Measurements from ENCODE around the gene DOP1B. TPM values are rescaled to one million over a fixed set of nuclear protein-coding genes. Genes with fewer than 3 reads are reported as not detected.

The DOP1B gene
- total RNA-seq, 1 experiment from 2014 or later = 31.0 TPM

GRCh38 chr21:36132696-36133095, 23.9 kb upstream of the DOP1B start:
- no peaks in the 10 kb centered on the region for H3K9me3 ChIP-seq (ENCODE audit: control insufficient read depth, insufficient read depth, low read depth, low read length)
- peaks cover 5% of the 10 kb centered on the region; the same call in 1 of the 2 replicates for H3K4me1 ChIP-seq (ENCODE audit: control insufficient read depth, insufficient read depth, low read length)
- no peak for TF ChIP-seq CTCF (IDR thresholded peaks at IDR 0.05)
- TF ChIP-seq SIN3A (IDR thresholded peaks at IDR 0.05; ENCODE audit: borderline replicate concordance, insufficient read depth, low read depth, low read length) = no peak
- TF ChIP-seq TCF7L2 (IDR thresholded peaks at IDR 0.05; ENCODE audit: low read depth, low read length) = no peak
- TF ChIP-seq REST (IDR thresholded peaks at IDR 0.05; ENCODE audit: insufficient read depth in 1 of 2, low read depth in 2 of 2, low read length in 1 of 2) = no peak
- in situ Hi-C loops (cut with HindIII; ENCODE audit: low pct_unique_long_range_greater_than_20kb, low sequenced_read_pairs) = no loop called here
- no TSS peak for BruUV-seq (replicated peaks)
- H3K36me3 ChIP-seq (ENCODE audit: control insufficient read depth, insufficient read depth, low read length) = no peaks in the 10 kb centered on the region
- no peaks in the 10 kb centered on the region for H3K27me3 ChIP-seq (ENCODE audit: control insufficient read depth, insufficient read depth, low read length)
- no peak overlapping the region for H3K4me3 ChIP-seq (ENCODE audit: low read depth in 2 of 2, low read length in 2 of 2)
- no peak for DNase-seq (ENCODE audit: low read depth, low spot score)
- no peak overlapping the region for H3K27ac ChIP-seq (ENCODE audit: low read length)
- intact Hi-C loops (cut with micrococcal nuclease; ENCODE audit: unreplicated experiment) = no loop called here
- no peak for ATAC-seq
- ChIA-PET CTCF (no interaction called here), POLR2A (no interaction called here)

GRCh38 chr21:36134803-36135390, 21.7 kb upstream of the DOP1B start, which contains the start of gene CBR3:
CBR3 (plus strand) TSS chr21:36135079; CDS start chr21:36135193, 114 bp downstream.
- Histone ChIP-seq H3K4me3 (ENCODE audit: low read depth in 2 of 2, low read length in 2 of 2) (peak within 1 kb of the TSS; percentile 55 to 67), H3K9me3 (ENCODE audit: control insufficient read depth, insufficient read depth, low read depth, low read length) (no peaks in the 10 kb centered on the region), H3K27me3 (ENCODE audit: control insufficient read depth, insufficient read depth, low read length) (no peaks in the 10 kb centered on the region), H3K27ac (ENCODE audit: low read length) (peak within 1 kb of the TSS; percentile 48; the same call in 1 of the 2 replicates), H3K36me3 (ENCODE audit: control insufficient read depth, insufficient read depth, low read length) (no peaks in the 10 kb centered on the region), H3K4me1 (ENCODE audit: control insufficient read depth, insufficient read depth, low read length) (peaks cover 5% of the 10 kb centered on the region; the same call in 1 of the 2 replicates)
- ATAC-seq (peak; percentile 54), DNase-seq (ENCODE audit: low read depth, low spot score) (no peak)
- intact Hi-C loops (cut with micrococcal nuclease; ENCODE audit: unreplicated experiment) (no loop called here), in situ Hi-C loops (cut with HindIII; ENCODE audit: low pct_unique_long_range_greater_than_20kb, low sequenced_read_pairs) (no loop called here)
- ChIA-PET CTCF (no interaction called here), POLR2A (no interaction called here)
- no TSS peak for BruUV-seq (replicated peaks)
- TF ChIP-seq CTCF (IDR thresholded peaks at IDR 0.05) (no peak), SIN3A (IDR thresholded peaks at IDR 0.05; ENCODE audit: borderline replicate concordance, insufficient read depth, low read depth, low read length) (no peak), POLR2AphosphoS5 (IDR thresholded peaks at IDR 0.05; ENCODE audit: low read depth, low read length) (no peak), REST (IDR thresholded peaks at IDR 0.05; ENCODE audit: insufficient read depth in 1 of 2, low read depth in 2 of 2, low read length in 1 of 2) (no peak), TCF7L2 (IDR thresholded peaks at IDR 0.05; ENCODE audit: low read depth, low read length) (no peak)
